Aorta (tissue), 5 donors: ENCODE data around the gene SULT6B1. TPM values are rescaled to one million over a fixed set of nuclear protein-coding genes. Genes with fewer than 3 reads are reported as not detected.

Source experiments
- ATAC-seq: fragments of 200-7000 bp; cut with Tn5 transposase; one replicate; pipeline ENCODE4 v1.9.1; 2022; ENCODE audit warnings: moderate library complexity; ENCODE audit not compliant: low FRiP score
- DNase-seq, 2 donors: peaks; one replicate each; pipeline ENCODE4 v3.0.0-alpha.2; 2020
- H3K27ac ChIP-seq, 2 donors: one replicate each; pipeline ENCODE4 v1.5.1; 2013; ENCODE audit warnings: low read length in 2 of 2, mild to moderate bottlenecking in 2 of 2, moderate library complexity in 2 of 2, control low read depth in 1 of 2, inconsistent platforms in 1 of 2, low read depth in 1 of 2
- H3K27me3 ChIP-seq, 2 donors: one replicate each; pipeline ENCODE4 v1.6.1; 2013; ENCODE audit warnings: control low read depth in 1 of 2, low read length in 1 of 2, mild to moderate bottlenecking in 1 of 2, moderate library complexity in 1 of 2; ENCODE audit not compliant: insufficient read depth in 2 of 2, control insufficient read depth in 1 of 2
- H3K36me3 ChIP-seq, 2 donors: one replicate each; pipeline ENCODE4 v1.6.1; 2013; ENCODE audit warnings: control low read depth in 1 of 2, low read length in 1 of 2, mild to moderate bottlenecking in 1 of 2; ENCODE audit not compliant: insufficient read depth in 2 of 2, control insufficient read depth in 1 of 2
- H3K4me1 ChIP-seq, 2 donors: one replicate each; pipeline ENCODE4 v1.6.1; 2013; ENCODE audit warnings: low read length in 2 of 2, control low read depth in 1 of 2, mild to moderate bottlenecking in 1 of 2, moderate library complexity in 1 of 2; ENCODE audit not compliant: insufficient read depth in 2 of 2, control insufficient read depth in 1 of 2
- H3K4me3 ChIP-seq, 2 donors: one replicate each; pipeline ENCODE4 v1.5.1; 2013; ENCODE audit warnings: low read length in 2 of 2, control low read depth in 1 of 2, mild to moderate bottlenecking in 1 of 2
- H3K9me3 ChIP-seq: one replicate; pipeline ENCODE4 v1.6.1; 2013; ENCODE audit warnings: mild to moderate bottlenecking, low read length; ENCODE audit not compliant: control insufficient read depth
- WGBS, 2 donors: extraction: QIAGEN DNeasy Blood & Tissue Kit; methylation state at CpG; one replicate each; pipeline ENCODE4 v1.1.7; 2013; 5-methylcytosine and 5-hydroxymethylcytosine counted together
- intact Hi-C, 2 donors: fragments of 100-400 bp; cut with DNase I; formaldehyde crosslinking; loops; one replicate each; pipeline versions ENCODE4 v1.14.2 to v1.15.0; 2022
- polyA plus RNA-seq, 2 donors: library from polyadenylated mRNA; stranded (reverse); fragments of 200-250 nt; gene quantifications; one replicate each; pipeline ENCODE4 v1.2.3, GENCODE V29; 2013
- total RNA-seq, 2 donors: library from RNA; stranded (reverse); fragmentation: NEBNext Ultra II Directional; extraction: Animal tissue kit (Norgen Biotek cat#: 25700); gene quantifications; one replicate each; pipeline ENCODE4 v1.2.1, GENCODE V29; 2021
- donor health status: healthy with polysubstance abuse.
- donor health status: Bipolar disorder and iron deficiency.
- donor health status: DM: no; HTN: no; CAD: no.
- donor health status: DM: no; HTN: no; CAD: no.
- donor health status: DM: yes; HTN: yes; CAD: no.

Gene SULT6B1
- total and polyA plus RNA-seq, 4 donors = not detected

DNA sequence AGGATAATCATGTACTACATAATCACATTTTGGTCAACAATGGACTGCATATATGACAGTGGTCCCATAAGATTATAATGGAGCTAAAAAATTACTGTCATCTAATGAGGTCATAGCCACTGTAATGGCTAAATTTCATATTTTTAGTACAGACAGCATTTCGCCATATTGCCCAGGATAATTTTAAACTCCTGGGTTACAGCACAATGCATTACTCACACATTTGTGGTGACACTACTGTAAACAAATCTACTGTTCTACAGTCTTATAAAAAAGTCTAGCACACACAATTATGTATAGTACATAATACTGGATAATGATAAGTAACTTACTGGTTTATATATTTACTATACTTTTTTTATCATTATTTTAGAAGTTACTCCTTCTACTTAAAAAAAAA, 44.5 kb downstream of the SULT6B1 start:
- ATAC-seq = no peak
- Histone ChIP-seq H3K9me3 (no peaks in the 10 kb centered on the region), H3K4me1 (no peaks in the 10 kb centered on the region), H3K36me3 (peaks cover 3% of the 10 kb centered on the region in 2 donors), H3K27me3 (no peaks in the 10 kb centered on the region), H3K4me3 (no peak overlapping the region), H3K27ac (no peak overlapping the region)
- 78 to 88% methylated on average over 1 of the region's 1 CpG for WGBS, 2 donors
- no peak for DNase-seq
- intact Hi-C loops = no loop called here

DNA sequence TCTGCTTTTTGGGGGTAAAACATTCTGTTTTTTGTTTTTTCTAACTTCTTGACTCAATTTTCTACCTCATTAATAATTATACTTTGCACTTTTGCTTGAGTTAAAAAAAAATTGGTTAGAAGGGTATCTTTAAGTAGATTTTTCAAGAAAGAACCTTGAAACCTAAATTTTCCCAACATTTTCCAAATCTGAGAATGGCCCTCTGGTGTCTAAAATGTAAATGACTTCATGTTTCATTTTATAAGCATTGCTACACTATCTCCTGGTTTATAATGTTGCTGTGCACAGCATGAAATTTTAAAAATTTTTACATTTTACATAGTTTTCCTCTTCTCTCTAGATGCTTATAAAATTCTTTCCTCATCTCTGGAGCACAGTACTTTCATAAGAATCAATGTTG, 45.9 kb downstream of the SULT6B1 start:
- ATAC-seq (no peak), DNase-seq (no peak)
- Histone ChIP-seq H3K36me3 (peaks cover 0 to 3% of the 10 kb centered on the region in 2 donors), H3K27me3 (no peaks in the 10 kb centered on the region), H3K4me3 (no peak overlapping the region), H3K27ac (no peak overlapping the region), H3K4me1 (no peaks in the 10 kb centered on the region), H3K9me3 (no peaks in the 10 kb centered on the region)
- intact Hi-C loops = no loop called here

DNA sequence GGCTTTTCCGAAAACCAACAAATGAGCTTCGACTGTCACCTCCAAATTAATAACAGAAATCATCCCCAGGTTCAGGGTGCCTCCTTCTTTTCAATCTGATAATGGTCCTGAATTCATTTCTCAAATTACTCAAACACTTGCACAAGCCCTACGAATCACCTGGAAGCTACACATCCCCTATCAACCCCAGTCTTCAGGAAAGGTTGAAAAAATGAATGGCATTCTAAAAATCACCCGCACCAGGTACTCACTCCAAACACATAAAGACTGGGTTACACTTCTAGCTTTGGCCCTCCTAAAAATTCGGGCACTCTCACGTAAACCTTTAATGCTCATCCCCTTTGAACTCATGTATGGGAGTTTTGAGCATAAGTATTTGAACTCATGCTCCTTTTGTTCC, 55.6 kb downstream of the SULT6B1 start:
- no peak overlapping the region for H3K27ac ChIP-seq
- H3K4me3 ChIP-seq = no peak overlapping the region
- H3K9me3 ChIP-seq = no peaks in the 10 kb centered on the region
- H3K4me1 ChIP-seq = no peaks in the 10 kb centered on the region
- 96% methylated on average over 6 of the region's 6 CpGs for whole genome bisulfite sequencing, 2 donors
- H3K36me3 ChIP-seq = peaks cover 7% of the 10 kb centered on the region in 2 donors
- no peak for DNase-seq
- H3K27me3 ChIP-seq = no peaks in the 10 kb centered on the region
- intact Hi-C loops = no loop called here
- ATAC-seq = no peak

DNA sequence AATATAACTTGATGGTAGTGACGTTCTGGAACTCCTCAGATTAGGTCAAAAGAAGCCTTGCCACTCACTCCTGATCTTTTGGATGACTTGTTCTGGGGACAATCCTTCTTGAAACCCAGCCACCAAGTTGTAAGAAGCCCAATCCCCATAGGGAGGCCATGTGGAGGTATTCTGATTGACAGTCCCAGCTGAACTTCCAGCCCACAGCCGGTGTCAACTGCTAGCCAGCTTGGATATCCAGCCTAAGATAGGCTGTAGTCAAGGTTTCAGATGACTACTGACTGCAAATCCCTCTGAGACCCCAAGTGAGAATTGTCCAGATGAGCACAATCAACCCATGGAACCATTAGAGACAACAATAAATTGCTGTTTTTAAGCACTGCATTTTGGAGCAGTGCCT, 63.1 kb downstream of the SULT6B1 start:
- peaks cover 4% of the 10 kb centered on the region in 2 donors for H3K36me3 ChIP-seq
- intact Hi-C loops = no loop called here
- DNase-seq (no peak), ATAC-seq (no peak)
- H3K27ac ChIP-seq = no peak overlapping the region
- WGBS, 2 donors = 94 to 100% methylated on average over 2 of the region's 2 CpGs
- H3K4me1 ChIP-seq = no peaks in the 10 kb centered on the region
- H3K9me3 ChIP-seq = no peaks in the 10 kb centered on the region
- no peak overlapping the region for H3K4me3 ChIP-seq
- H3K27me3 ChIP-seq = no peaks in the 10 kb centered on the region

DNA sequence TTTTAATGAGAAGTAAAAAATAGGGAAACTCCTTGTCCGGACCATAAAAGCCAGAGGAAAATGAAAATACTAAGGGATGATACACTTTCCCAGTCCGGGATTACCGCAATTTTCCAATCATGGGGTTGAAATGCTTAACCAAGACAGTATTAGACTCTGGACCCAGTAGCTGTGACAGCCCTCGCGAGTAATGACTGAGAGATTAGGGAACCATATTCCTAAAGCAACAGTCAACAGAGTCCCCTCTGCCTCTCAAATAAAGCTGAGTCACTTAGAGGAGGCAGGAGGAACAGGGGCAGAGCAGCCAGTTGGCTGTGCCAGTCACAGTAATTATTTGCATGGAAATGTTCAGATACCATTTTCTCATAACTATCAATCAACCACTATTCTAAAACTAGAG, 69.3 kb downstream of the SULT6B1 start:
- WGBS, 2 donors = 91 to 92% methylated on average over 5 of the region's 5 CpGs
- ATAC-seq = no peak
- Histone ChIP-seq H3K9me3 (no peaks in the 10 kb centered on the region), H3K4me1 (no peaks in the 10 kb centered on the region), H3K27me3 (no peaks in the 10 kb centered on the region), H3K36me3 (peaks cover 4 to 7% of the 10 kb centered on the region in 2 donors), H3K27ac (no peak overlapping the region), H3K4me3 (no peak overlapping the region)
- no peak for DNase-seq
- intact Hi-C loops = no loop called here

Other genes with a start within 250 kb of the SULT6B1 start
- 10 to 100 TPM; 31.8 to 33.8 TPM for gene STRN, start 222.1 kb downstream of the SULT6B1 start, total RNA-seq
- gene STRN, start 222.1 kb downstream of the SULT6B1 start, polyA plus RNA-seq = 1 to 10 TPM; 5.1 to 6.1 TPM
- gene HEATR5B, start 104.3 kb downstream of the SULT6B1 start, total RNA-seq = 10 to 100 TPM; 19.9 to 28.2 TPM
- 10 to 100 TPM in 1 of 2 donors, 1 to 10 TPM in 1; 5.0 to 10.1 TPM for gene HEATR5B, start 104.3 kb downstream of the SULT6B1 start, polyA plus RNA-seq
- gene GPATCH11, start 104.2 kb downstream of the SULT6B1 start, total RNA-seq = 1 to 10 TPM; 6.6 to 6.9 TPM
- 1 to 10 TPM; 4.2 to 8.9 TPM for gene GPATCH11, start 104.2 kb downstream of the SULT6B1 start, polyA plus RNA-seq
- 10 to 100 TPM; 47.1 to 49.5 TPM for gene EIF2AK2, start 31.7 kb downstream of the SULT6B1 start, total RNA-seq
- 1 to 10 TPM; 8.4 to 9.7 TPM for gene EIF2AK2, start 31.7 kb downstream of the SULT6B1 start, polyA plus RNA-seq
- 10 to 100 TPM; 24.9 to 36.9 TPM for gene CEBPZOS, start 7.8 kb upstream of the SULT6B1 start, total RNA-seq
- gene CEBPZOS, start 7.8 kb upstream of the SULT6B1 start, polyA plus RNA-seq = 100 to 1,000 TPM in 1 of 2 donors, 10 to 100 TPM in 1; 29.3 to 138 TPM
- gene CEBPZ, start 42.9 kb upstream of the SULT6B1 start, total RNA-seq = 10 to 100 TPM; 37.0 to 38.1 TPM
- 10 to 100 TPM; 19.5 to 35.0 TPM for gene CEBPZ, start 42.9 kb upstream of the SULT6B1 start, polyA plus RNA-seq
- gene NDUFAF7, start 43.0 kb upstream of the SULT6B1 start, total RNA-seq = 10 to 100 TPM; 17.0 to 23.9 TPM
- 10 to 100 TPM in 1 of 2 donors, 1 to 10 TPM in 1; 7.5 to 18.7 TPM for gene NDUFAF7, start 43.0 kb upstream of the SULT6B1 start, polyA plus RNA-seq
- 10 to 100 TPM; 43.2 to 54.8 TPM for gene PRKD3, start 136.2 kb upstream of the SULT6B1 start, total RNA-seq
- 10 to 100 TPM; 14.1 to 14.8 TPM for gene PRKD3, start 136.2 kb upstream of the SULT6B1 start, polyA plus RNA-seq
- 1 to 10 TPM; 3.8 to 4.0 TPM for gene QPCT, start 156.0 kb upstream of the SULT6B1 start, total RNA-seq
- 1 to 10 TPM; 1.9 to 5.5 TPM for gene QPCT, start 156.0 kb upstream of the SULT6B1 start, polyA plus RNA-seq